ENCODE measurements around the gene QARS1. TPM values are rescaled to one million over a fixed set of nuclear protein-coding genes. Genes with fewer than 3 reads are reported as not detected.

Gene QARS1
- total RNA-seq, result 100 to 1,000 TPM; 265 to 281 TPM

GRCh38 chr3:49104427-49105291, at the start of gene QARS1:
Gene QARS1 (minus strand): TSS chr3:49104757. CDS start chr3:49104733, 24 bp downstream.
- H3K36me3 Mint-ChIP-seq (ENCODE audit: low read depth), result peaks cover 19% of the 10 kb centered on the region
- H3K4me1 Mint-ChIP-seq (ENCODE audit: low read depth), result peaks cover 26% of the 10 kb centered on the region
- CTCF ChIA-PET, result interaction anchor here (1.9 to 2.9 kb wide), 2 partner anchors 10 to 82 kb away, joined by 5 to 12 read pairs; partner anchors contain the start of genes NDUFAF3 and QRICH1

DNA sequence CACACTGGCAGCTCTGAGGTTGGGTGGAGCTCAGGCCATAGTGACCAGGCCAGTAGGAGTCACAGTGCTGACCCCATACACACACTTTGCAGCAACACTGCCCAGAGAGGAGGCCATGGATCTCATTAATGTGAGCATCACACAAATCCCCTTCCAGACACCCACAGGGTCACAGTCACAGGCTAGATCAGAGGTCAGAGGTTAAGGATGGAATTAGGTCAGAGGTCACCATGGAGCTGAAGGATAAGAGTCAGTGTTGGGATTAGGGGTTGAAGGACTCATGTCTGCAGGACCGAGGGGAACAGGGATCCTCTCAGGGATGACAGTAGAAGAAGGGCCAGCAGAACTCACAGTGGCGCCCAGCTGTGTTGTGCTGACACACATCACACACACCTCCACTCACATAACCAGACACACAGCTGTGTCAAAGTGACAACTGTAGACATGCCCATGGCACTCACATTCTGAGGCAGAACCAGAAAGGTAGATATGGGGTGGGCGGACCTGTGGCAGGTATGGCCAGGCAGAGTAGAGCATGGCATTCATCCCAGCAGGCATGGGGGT, 48.9 kb upstream of the QARS1 start:
- intact Hi-C loops (cut with micrococcal nuclease), result no loop called here
- Mint-ChIP-seq H3K4me1 (ENCODE audit: low read depth) (peaks cover 4% of the 10 kb centered on the region), H3K4me3 (no peak overlapping the region), H3K36me3 (ENCODE audit: low read depth) (no peaks in the 10 kb centered on the region), H3K27ac (no peak overlapping the region), H3K27me3 (ENCODE audit: low read depth) (no peaks in the 10 kb centered on the region), H3K9me3 (no peaks in the 10 kb centered on the region)
- no peak for DNase-seq
- CTCF ChIA-PET, result interaction anchor here (0.6 to 1.2 kb wide), 3 partner anchors 16 to 128 kb away, joined by 3 to 4 read pairs (median 4); partner anchors contain the start of gene KLHDC8B

More at GRCh38 chr3:49104427-49105291, at the start of gene QARS1:
- Mint-ChIP-seq H3K27me3 (ENCODE audit: low read depth) (no peaks in the 10 kb centered on the region), H3K9me3 (no peaks in the 10 kb centered on the region), H3K4me3 (peak within 1 kb of the TSS; percentile 97), H3K27ac (peak within 1 kb of the TSS; percentile 85)
- intact Hi-C loops (cut with micrococcal nuclease), result loop anchor here (1.0 kb wide), 2 partner anchors 10 to 16 kb away; partner anchors contain the start of genes QRICH1 and USP19
- DNase-seq, result peak; percentile 94

DNA sequence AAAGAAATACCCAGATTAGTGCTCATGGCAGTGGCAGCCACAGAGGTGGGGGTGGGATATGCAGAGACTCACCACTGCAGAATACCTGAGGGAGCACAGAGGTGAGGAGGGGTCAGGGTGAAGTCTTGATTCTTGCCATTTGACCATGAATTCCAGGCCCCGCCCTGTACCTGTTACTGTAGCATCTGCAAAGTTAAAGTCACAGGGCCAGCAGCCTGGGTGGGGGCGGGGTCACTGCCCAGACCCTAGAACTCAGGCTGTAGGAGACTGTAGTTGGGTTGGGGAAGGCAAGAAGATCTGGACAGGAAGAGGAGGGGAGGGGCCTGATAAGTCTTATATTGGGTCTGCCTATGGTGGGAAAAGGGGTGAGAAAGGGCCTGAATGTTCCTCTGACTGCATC, 47.1 kb upstream of the QARS1 start:
- CTCF ChIA-PET, result no interaction called here
- Mint-ChIP-seq H3K4me1 (ENCODE audit: low read depth) (no peaks in the 10 kb centered on the region), H3K36me3 (ENCODE audit: low read depth) (no peaks in the 10 kb centered on the region), H3K9me3 (no peaks in the 10 kb centered on the region), H3K27me3 (ENCODE audit: low read depth) (no peaks in the 10 kb centered on the region), H3K27ac (no peak overlapping the region), H3K4me3 (no peak overlapping the region)
- DNase-seq, result no peak
- intact Hi-C loops (cut with micrococcal nuclease), result no loop called here

DNA sequence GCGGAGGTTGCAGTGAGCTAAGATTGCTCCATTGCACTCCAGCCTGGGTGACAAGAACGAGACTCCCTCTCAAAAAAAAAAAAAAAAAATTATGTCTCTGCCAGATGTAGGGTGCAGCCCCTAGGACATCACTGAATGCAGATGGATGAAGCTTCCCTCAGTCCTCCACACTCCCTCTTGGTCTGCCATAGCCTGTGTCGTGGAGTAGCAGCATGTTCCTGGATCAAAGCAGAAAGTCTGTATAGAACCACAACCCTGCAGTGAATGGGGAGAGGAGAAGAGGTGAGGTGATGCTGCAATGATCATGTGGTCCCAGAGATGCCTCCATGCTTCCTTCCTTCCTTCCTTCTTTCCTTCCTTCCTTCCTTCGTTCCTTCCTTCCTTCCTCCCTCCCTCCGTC, 43.6 kb upstream of the QARS1 start:
- DNase-seq, result no peak
- Mint-ChIP-seq H3K27me3 (ENCODE audit: low read depth) (no peaks in the 10 kb centered on the region), H3K27ac (no peak overlapping the region), H3K36me3 (ENCODE audit: low read depth) (no peaks in the 10 kb centered on the region), H3K4me1 (ENCODE audit: low read depth) (no peaks in the 10 kb centered on the region), H3K4me3 (no peak overlapping the region), H3K9me3 (no peaks in the 10 kb centered on the region)
- intact Hi-C loops (cut with micrococcal nuclease), result no loop called here
- CTCF ChIA-PET, result interaction anchor here (0.6 kb wide), 2 partner anchors 85 to 309 kb away, joined by 4 to 6 read pairs; no protein-coding TSS in a partner anchor

- intact Hi-C loops (cut with micrococcal nuclease), result no loop called here
Observed at GRCh38 chr3:49140080-49140479, 35.5 kb upstream of the QARS1 start.

GRCh38 chr3:49135499-49135898, 30.9 kb upstream of the QARS1 start:
- intact Hi-C loops (cut with micrococcal nuclease), result no loop called here
- Mint-ChIP-seq H3K9me3 (no peaks in the 10 kb centered on the region), H3K27me3 (ENCODE audit: low read depth) (peaks cover 20% of the 10 kb centered on the region), H3K4me1 (ENCODE audit: low read depth) (no peaks in the 10 kb centered on the region), H3K4me3 (no peak overlapping the region), H3K36me3 (ENCODE audit: low read depth) (no peaks in the 10 kb centered on the region), H3K27ac (no peak overlapping the region)
- CTCF ChIA-PET, result interaction anchor here (1.3 kb wide), 1 partner anchor 15 kb away, joined by 4 read pairs; the partner anchor contains the start of gene USP19
- DNase-seq, result no peak

More at GRCh38 chr3:49140080-49140479, 35.5 kb upstream of the QARS1 start:
- CTCF ChIA-PET, result no interaction called here
- Mint-ChIP-seq H3K4me1 (ENCODE audit: low read depth) (no peaks in the 10 kb centered on the region), H3K9me3 (no peaks in the 10 kb centered on the region), H3K4me3 (no peak overlapping the region), H3K27me3 (ENCODE audit: low read depth) (no peaks in the 10 kb centered on the region), H3K36me3 (ENCODE audit: low read depth) (no peaks in the 10 kb centered on the region), H3K27ac (no peak overlapping the region)
- DNase-seq, result no peak

- Mint-ChIP-seq H3K4me1 (ENCODE audit: low read depth) (no peaks in the 10 kb centered on the region), H3K27ac (no peak overlapping the region), H3K27me3 (ENCODE audit: low read depth) (peaks cover 20% of the 10 kb centered on the region), H3K9me3 (no peaks in the 10 kb centered on the region), H3K36me3 (ENCODE audit: low read depth) (no peaks in the 10 kb centered on the region), H3K4me3 (no peak overlapping the region)
- CTCF ChIA-PET, result interaction anchor here (1.3 kb wide), 1 partner anchor 14 kb away, joined by 4 read pairs; the partner anchor contains the start of gene USP19
- DNase-seq, result no peak
- intact Hi-C loops (cut with micrococcal nuclease), result no loop called here
Observed at GRCh38 chr3:49134471-49135265, 30.1 kb upstream of the QARS1 start.

- intact Hi-C loops (cut with micrococcal nuclease), result no loop called here
- H3K9me3 Mint-ChIP-seq, result no peaks in the 10 kb centered on the region
- no peak overlapping the region for H3K27ac Mint-ChIP-seq
- H3K4me3 Mint-ChIP-seq, result peak overlapping the region; percentile 21
- CTCF ChIA-PET, result no interaction called here
- H3K4me1 Mint-ChIP-seq (ENCODE audit: low read depth), result no peaks in the 10 kb centered on the region
- no peak for DNase-seq
- peaks cover 20% of the 10 kb centered on the region for H3K27me3 Mint-ChIP-seq (ENCODE audit: low read depth)
- no peaks in the 10 kb centered on the region for H3K36me3 Mint-ChIP-seq (ENCODE audit: low read depth)
Observed at GRCh38 chr3:49133226-49133951, 28.8 kb upstream of the QARS1 start.

GRCh38 chr3:49132437-49133225, 28.1 kb upstream of the QARS1 start, which contains the start of gene LAMB2:
Gene LAMB2 (minus strand): TSS chr3:49133050. CDS start chr3:49132867, 183 bp downstream.
- no peak for DNase-seq
- Mint-ChIP-seq H3K4me3 (peak within 1 kb of the TSS; percentile 21), H3K9me3 (no peaks in the 10 kb centered on the region), H3K4me1 (ENCODE audit: low read depth) (no peaks in the 10 kb centered on the region), H3K36me3 (ENCODE audit: low read depth) (no peaks in the 10 kb centered on the region), H3K27me3 (ENCODE audit: low read depth) (peaks cover 20% of the 10 kb centered on the region), H3K27ac (no peak within 1 kb of the TSS)
- intact Hi-C loops (cut with micrococcal nuclease), result no loop called here
- CTCF ChIA-PET, result interaction anchor here (0.6 kb wide), 1 partner anchor 314 kb away, joined by 4 read pairs; no protein-coding TSS in a partner anchor

DNA sequence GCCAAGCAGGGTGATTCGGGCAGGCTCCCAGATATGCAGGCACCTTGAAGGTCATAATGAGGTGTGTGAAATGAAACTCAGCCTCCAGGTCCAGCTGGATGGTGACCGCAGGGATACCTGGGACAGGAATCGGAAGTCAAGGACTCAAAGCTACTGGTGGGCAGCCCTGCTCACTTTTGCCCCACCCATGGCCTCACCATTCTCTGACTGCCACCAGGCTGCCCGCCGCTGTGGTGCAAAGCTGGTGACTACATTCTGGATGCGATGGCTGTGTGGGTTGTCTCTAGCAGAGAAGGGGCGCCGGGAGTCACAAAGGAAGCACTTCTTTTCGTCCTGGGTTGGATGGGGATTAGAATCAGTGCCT, 27.5 kb upstream of the QARS1 start:
- Mint-ChIP-seq H3K4me3 (no peak overlapping the region), H3K9me3 (no peaks in the 10 kb centered on the region), H3K27ac (no peak overlapping the region), H3K36me3 (ENCODE audit: low read depth) (no peaks in the 10 kb centered on the region), H3K4me1 (ENCODE audit: low read depth) (no peaks in the 10 kb centered on the region), H3K27me3 (ENCODE audit: low read depth) (peaks cover 20% of the 10 kb centered on the region)
- intact Hi-C loops (cut with micrococcal nuclease), result no loop called here
- CTCF ChIA-PET, result interaction anchor here (0.6 kb wide), 1 partner anchor 314 kb away, joined by 4 read pairs; no protein-coding TSS in a partner anchor
- DNase-seq, result no peak

DNA sequence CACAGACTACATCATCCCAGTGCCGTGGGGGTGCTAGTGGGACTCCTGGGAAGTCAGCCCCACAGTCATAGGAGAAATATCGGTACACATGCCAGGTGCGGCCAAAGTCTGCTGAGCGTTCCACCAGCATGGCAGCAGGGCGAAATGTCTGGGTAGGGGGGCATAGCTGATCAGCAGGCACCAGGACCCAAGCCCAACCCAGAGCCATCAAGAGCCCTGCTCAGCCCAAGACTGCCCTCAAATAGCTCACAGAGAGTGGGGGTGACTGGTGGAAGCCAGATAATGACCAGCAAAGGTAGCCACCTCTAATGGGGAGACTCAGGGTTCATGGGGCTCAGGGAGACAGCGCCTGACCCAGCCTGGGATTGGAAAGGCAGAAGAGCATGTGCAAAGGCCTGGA, 27.0 kb upstream of the QARS1 start:
- no peaks in the 10 kb centered on the region for H3K36me3 Mint-ChIP-seq (ENCODE audit: low read depth)
- no peaks in the 10 kb centered on the region for H3K4me1 Mint-ChIP-seq (ENCODE audit: low read depth)
- intact Hi-C loops (cut with micrococcal nuclease), result no loop called here
- DNase-seq, result no peak
- CTCF ChIA-PET, result no interaction called here
- H3K27ac Mint-ChIP-seq, result no peak overlapping the region
- H3K27me3 Mint-ChIP-seq (ENCODE audit: low read depth), result peaks cover 20% of the 10 kb centered on the region
- no peak overlapping the region for H3K4me3 Mint-ChIP-seq
- H3K9me3 Mint-ChIP-seq, result no peaks in the 10 kb centered on the region
